Skeletal muscle tissue (tissue), 4 donors: ENCODE data around the gene SDF2. TPM values are rescaled to one million over a fixed set of nuclear protein-coding genes. Genes with fewer than 3 reads are reported as not detected.

Experiments
- H3K27ac ChIP-seq: one replicate; pipeline ENCODE4 v1.7.0; 2013; ENCODE audit warnings: mild to moderate bottlenecking, low read depth, low read length, inconsistent platforms
- H3K27me3 ChIP-seq, 3 donors: one replicate each; pipeline ENCODE4 v1.7.0; 2013; ENCODE audit warnings: low read length in 3 of 3; ENCODE audit not compliant: control insufficient read depth in 3 of 3, insufficient read depth in 3 of 3
- H3K36me3 ChIP-seq, 3 donors: one replicate each; pipeline ENCODE4 v1.7.0; 2013; ENCODE audit warnings: low read length in 3 of 3; ENCODE audit not compliant: control insufficient read depth in 3 of 3, insufficient read depth in 3 of 3
- H3K4me1 ChIP-seq, 3 donors: one replicate each; pipeline ENCODE4 v1.7.0; 2013; ENCODE audit warnings: low read length in 3 of 3, mild to moderate bottlenecking in 3 of 3; ENCODE audit not compliant: control insufficient read depth in 3 of 3, insufficient read depth in 3 of 3
- H3K4me3 ChIP-seq, 3 donors: one replicate each; pipeline ENCODE4 v1.7.0; 2013; ENCODE audit warnings: low read length in 3 of 3
- H3K9ac ChIP-seq, 3 donors: one replicate each; pipeline ENCODE4 v1.7.0; 2013; ENCODE audit warnings: low read length in 3 of 3, mild to moderate bottlenecking in 3 of 3, moderate library complexity in 2 of 3, low read depth in 1 of 3
- H3K9me3 ChIP-seq, 3 donors: one replicate each; pipeline ENCODE4 v1.7.0; 2013; ENCODE audit warnings: low read length in 3 of 3; ENCODE audit not compliant: control insufficient read depth in 3 of 3
- total RNA-seq: library from RNA; depleted of rRNA; stranded (reverse); fragments of >200 nt; gene quantifications from one replicate; pipeline ENCODE4 v1.2.3, GENCODE V29; 2014
- donor health status: Osteomylitis.

Gene SDF2
- total RNA-seq, 1 donor from 2014 or later, result 41.2 TPM

- Histone ChIP-seq H3K27me3 (no peaks in the 10 kb centered on the region), H3K36me3 (peaks cover 60 to 70% (median 65%) of the 10 kb centered on the region in 3 donors), H3K4me3 (no peak overlapping the region), H3K9me3 (no peaks in the 10 kb centered on the region), H3K9ac (no peak overlapping the region), H3K4me1 (no peaks in the 10 kb centered on the region), H3K27ac (no peak overlapping the region)
Measured at GRCh38 chr17:28702752-28703150, 41.0 kb upstream of the SDF2 start.

GRCh38 chr17:28702026-28702751 is 40.5 kb upstream of the SDF2 start:
- Histone ChIP-seq H3K9me3 (no peaks in the 10 kb centered on the region), H3K9ac (no peak overlapping the region), H3K36me3 (peaks cover 66 to 75% (median 71%) of the 10 kb centered on the region in 3 donors), H3K27me3 (no peaks in the 10 kb centered on the region), H3K4me3 (no peak overlapping the region), H3K27ac (no peak overlapping the region), H3K4me1 (no peaks in the 10 kb centered on the region)

GRCh38 chr17:28700830-28701492 is 39.3 kb upstream of the SDF2 start:
- H3K4me3 ChIP-seq, result no peak overlapping the region
- no peaks in the 10 kb centered on the region for H3K4me1 ChIP-seq
- no peak overlapping the region for H3K27ac ChIP-seq
- H3K9me3 ChIP-seq, result no peaks in the 10 kb centered on the region
- peaks cover 76 to 84% (median 82%) of the 10 kb centered on the region in 3 donors for H3K36me3 ChIP-seq
- H3K9ac ChIP-seq, result no peak overlapping the region
- H3K27me3 ChIP-seq, result no peaks in the 10 kb centered on the region

- no peak overlapping the region for H3K4me3 ChIP-seq
- no peak overlapping the region for H3K27ac ChIP-seq
- H3K36me3 ChIP-seq, result peaks cover 83 to 89% (median 86%) of the 10 kb centered on the region in 3 donors
- H3K27me3 ChIP-seq, result no peaks in the 10 kb centered on the region
- no peak overlapping the region for H3K9ac ChIP-seq
- no peaks in the 10 kb centered on the region for H3K9me3 ChIP-seq
- H3K4me1 ChIP-seq, result no peaks in the 10 kb centered on the region
Measured at GRCh38 chr17:28700278-28700677, 38.6 kb upstream of the SDF2 start.

GRCh38 chr17:28698253-28698941 is 36.7 kb upstream of the SDF2 start:
- Histone ChIP-seq H3K36me3 (peaks cover 94 to 99% (median 97%) of the 10 kb centered on the region in 3 donors), H3K9ac (no peak overlapping the region)

GRCh38 chr17:28693869-28694268 is 32.2 kb upstream of the SDF2 start:
- H3K4me3 ChIP-seq, result no peak overlapping the region
- no peaks in the 10 kb centered on the region for H3K9me3 ChIP-seq
- H3K27me3 ChIP-seq, result no peaks in the 10 kb centered on the region
- H3K36me3 ChIP-seq, result peaks cover 80 to 83% (median 83%) of the 10 kb centered on the region in 3 donors
- no peak overlapping the region for H3K27ac ChIP-seq
- no peak overlapping the region for H3K9ac ChIP-seq
- no peaks in the 10 kb centered on the region for H3K4me1 ChIP-seq

More at GRCh38 chr17:28698253-28698941, 36.7 kb upstream of the SDF2 start:
- H3K4me1 ChIP-seq, result no peaks in the 10 kb centered on the region
- no peaks in the 10 kb centered on the region for H3K27me3 ChIP-seq
- no peak overlapping the region for H3K27ac ChIP-seq
- H3K9me3 ChIP-seq, result no peaks in the 10 kb centered on the region
- no peak overlapping the region for H3K4me3 ChIP-seq

GRCh38 chr17:28689011-28689410 is 27.3 kb upstream of the SDF2 start:
- no peak overlapping the region for H3K9ac ChIP-seq
- no peaks in the 10 kb centered on the region for H3K9me3 ChIP-seq
- H3K4me1 ChIP-seq, result no peaks in the 10 kb centered on the region
- no peak overlapping the region for H3K4me3 ChIP-seq
- H3K36me3 ChIP-seq, result peaks cover 77 to 84% (median 80%) of the 10 kb centered on the region in 3 donors
- H3K27ac ChIP-seq, result no peak overlapping the region
- H3K27me3 ChIP-seq, result no peaks in the 10 kb centered on the region

- Histone ChIP-seq H3K4me3 (no peak overlapping the region), H3K27ac (no peak overlapping the region), H3K27me3 (no peaks in the 10 kb centered on the region), H3K4me1 (no peaks in the 10 kb centered on the region), H3K36me3 (peaks cover 76 to 81% (median 77%) of the 10 kb centered on the region in 3 donors), H3K9ac (no peak overlapping the region), H3K9me3 (no peaks in the 10 kb centered on the region)
Measured at GRCh38 chr17:28688481-28688880, 26.8 kb upstream of the SDF2 start.

GRCh38 chr17:28686296-28686695 is 24.6 kb upstream of the SDF2 start:
- no peak overlapping the region for H3K4me3 ChIP-seq
- no peak overlapping the region for H3K9ac ChIP-seq
- no peak overlapping the region for H3K27ac ChIP-seq
- no peaks in the 10 kb centered on the region for H3K9me3 ChIP-seq
- no peaks in the 10 kb centered on the region for H3K27me3 ChIP-seq
- peaks cover 87 to 97% (median 94%) of the 10 kb centered on the region in 3 donors for H3K36me3 ChIP-seq
- no peaks in the 10 kb centered on the region for H3K4me1 ChIP-seq

GRCh38 chr17:28685366-28685765 is 23.7 kb upstream of the SDF2 start:
- Histone ChIP-seq H3K9ac (no peak overlapping the region), H3K36me3 (peaks cover 87 to 97% (median 94%) of the 10 kb centered on the region in 3 donors), H3K27me3 (no peaks in the 10 kb centered on the region), H3K4me3 (no peak overlapping the region), H3K27ac (no peak overlapping the region), H3K9me3 (no peaks in the 10 kb centered on the region), H3K4me1 (no peaks in the 10 kb centered on the region)
